Spleen (tissue), 13 donors: ENCODE data around the gene KYNU. TPM values are rescaled to one million over a fixed set of nuclear protein-coding genes. Genes with fewer than 3 reads are reported as not detected.
A peak's percentile ranks its signal among the peaks of the same experiment; 100 is the strongest.

Source experiments
- DNase-seq: peaks from one replicate; pipeline ENCODE4 v3.0.0-alpha.2; 2020
- H3K27ac ChIP-seq, 8 donors: fragments of 200-600 bp; sonication (generic) in 7 of 8; 1 replicate in 4 of 8; 2 replicates in 4 of 8; pipeline versions ENCODE4 v1.5.0 to v1.8.0; 2016 to 2021; ENCODE audit warnings: inconsistent platforms in 4 of 8, mild to moderate bottlenecking in 4 of 8, moderate library complexity in 1 of 8
- H3K27me3 ChIP-seq, 7 donors: fragments of 200-600 bp; sonication (generic) in 6 of 7; replicated peaks in 1 of 7; 1 replicate in 4 of 7; 2 replicates in 3 of 7; pipeline versions ENCODE4 v1.5.0 to v1.8.0; 2016 to 2021; ENCODE audit warnings: inconsistent platforms in 3 of 7, mild to moderate bottlenecking in 1 of 7
- H3K36me3 ChIP-seq, 6 donors: fragments of 200-600 bp; sonication (generic) in 5 of 6; 1 replicate in 4 of 6; 2 replicates in 2 of 6; pipeline versions ENCODE4 v1.5.0 to v1.8.0; 2016 to 2021; ENCODE audit warnings: inconsistent platforms in 2 of 6
- H3K4me1 ChIP-seq, 6 donors: fragments of 200-600 bp; sonication (generic) in 5 of 6; 1 replicate in 3 of 6; 2 replicates in 3 of 6; pipeline versions ENCODE4 v1.5.0 to v1.8.0; 2016 to 2021; ENCODE audit warnings: inconsistent platforms in 3 of 6
- H3K4me3 ChIP-seq, 8 donors: fragments of 200-600 bp; sonication (generic) in 7 of 8; 1 replicate in 4 of 8; 2 replicates in 4 of 8; pipeline versions ENCODE4 v1.5.0 to v1.8.0; 2016 to 2021; ENCODE audit warnings: inconsistent platforms in 4 of 8, mild to moderate bottlenecking in 4 of 8, moderate library complexity in 2 of 8
- H3K9me3 ChIP-seq, 8 donors: fragments of 200-600 bp; sonication (generic) in 7 of 8; 1 replicate in 4 of 8; 2 replicates in 4 of 8; pipeline versions ENCODE4 v1.5.0 to v1.8.0; 2016 to 2021; ENCODE audit warnings: inconsistent platforms in 4 of 8
- CTCF ChIP-seq, 11 experiments: fragments of 200-600 bp in 7 of 11; fragments of 450-650 bp in 4 of 11; sonication (generic) in 4 of 11; IDR thresholded peaks in 8 of 11; conservative IDR thresholded peaks in 3 of 11; 1 replicate in 7 of 11; 2 replicates in 4 of 11; pipeline versions ENCODE4 v1.4.0 to v1.8.0; 2016 to 2021; ENCODE audit warnings: antibody characterized with exemption in 11 of 11, inconsistent platforms in 4 of 11, mild to moderate bottlenecking in 1 of 11
- POLR2A ChIP-seq, 3 donors: fragments of 450-650 bp; IDR thresholded peaks; one replicate each; pipeline ENCODE4 v1.5.1; 2017; ENCODE audit warnings: antibody characterized with exemption in 3 of 3, mild to moderate bottlenecking in 1 of 3
- POLR2AphosphoS5 ChIP-seq, 3 donors: sonication (generic); formaldehyde crosslinking; IDR thresholded peaks; one replicate each; pipeline ENCODE4 v1.5.1; 2017; ENCODE audit warnings: antibody characterized with exemption in 3 of 3
- WGBS, 5 donors: extraction: QIAGEN DNeasy Blood & Tissue Kit in 3 of 5; methylation state at CpG; one replicate each; pipeline versions ENCODE4 v1.1.5 to v1.1.7; 2013 to 2018; 5-methylcytosine and 5-hydroxymethylcytosine counted together
- intact Hi-C: fragments of 100-400 bp; cut with DNase I; formaldehyde crosslinking; loops from one replicate; pipeline ENCODE4 v1.15.0; 2023; ENCODE audit warnings: low total_unique reads
- long read RNA-seq, 2 donors: transcript quantifications; one replicate each; lab custom pipeline, GENCODE V29; 2026
- polyA plus RNA-seq, 3 donors: library from polyadenylated mRNA; stranded (reverse); fragments of 200-250 nt; gene quantifications; one replicate each; pipeline ENCODE4 v1.2.1, GENCODE V29; 2013
- total RNA-seq, 7 donors: library from RNA; depleted of rRNA in 3 of 7; stranded (reverse); fragments of >200 nt in 3 of 7; fragmentation: NEBNext Ultra II Directional in 4 of 7; extraction: Animal tissue kit (Norgen Biotek cat#: 25700) in 4 of 7; gene quantifications; one replicate each; pipeline versions ENCODE4 v1.1.0 to v1.2.1, GENCODE V29; 2016 to 2021
- donor health status: healthy with polysubstance abuse.
- donor health status: DM: no; HTN: no; CAD: no; lungs with moderate emphysema.
- donor health status: DM: no; HTN: no; CAD: no.
- donor health status: Bipolar disorder and iron deficiency.
- donor health status: healthy.
- donor health status: DM: no; HTN: no; CAD: no.
- donor health status: DM: yes; HTN: yes; CAD: no.

KYNU gene
- 10 to 100 TPM; 17.6 to 38.4 (median 21.4) TPM for total RNA-seq
- polyA plus RNA-seq: 10 to 100 TPM; 11.1 to 13.8 (median 11.2) TPM
- long read RNA-seq, donor 1, full-length matches to known transcripts: 3 of 3 reads
- long read RNA-seq, donor 1, partial matches to known transcripts: 0 of 3 reads
- long read RNA-seq, donor 1, other reads (novel, unspliced or antisense): 0 of 3 reads
- long read RNA-seq, donor 2, full-length matches to known transcripts: 2 of 2 reads
- long read RNA-seq, donor 2, partial matches to known transcripts: 0 of 2 reads
- long read RNA-seq, donor 2, other reads (novel, unspliced or antisense): 0 of 2 reads

DNA sequence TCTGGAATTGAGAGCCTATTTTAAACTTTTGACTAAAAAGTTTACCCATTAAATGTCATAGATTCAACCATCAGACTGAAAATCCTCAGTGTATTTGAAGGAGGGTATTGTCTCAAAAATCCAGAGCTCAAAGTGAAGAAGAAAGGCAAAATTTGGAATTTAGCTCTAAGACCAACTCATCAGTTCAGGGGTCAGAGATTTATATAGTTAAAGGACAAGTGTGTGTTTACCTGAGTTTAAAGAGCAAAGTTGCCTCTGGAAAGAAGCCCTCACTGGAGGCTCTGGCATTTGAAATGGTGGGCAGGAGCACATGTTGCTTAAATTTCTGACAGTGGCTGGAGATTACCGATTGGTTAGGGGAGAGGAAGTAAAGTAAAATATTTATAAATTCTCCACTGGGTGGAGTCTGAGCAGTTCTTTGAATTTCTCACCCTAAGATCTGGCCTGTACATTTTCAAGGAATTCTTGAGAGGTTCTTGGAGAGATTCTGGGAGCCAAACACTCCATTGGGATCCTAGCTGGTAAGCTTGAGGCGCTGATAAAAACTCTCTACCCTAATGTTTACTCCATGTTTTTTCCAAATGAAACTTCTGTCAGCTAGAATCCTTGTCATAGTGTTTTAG is at the start of gene KYNU:
Gene KYNU, plus strand, starts transcription at position 449 of the 623 bp plus-strand sequence. CDS start 7,704 bp downstream, outside the sequence.
- Histone ChIP-seq H3K4me3 (peak within 1 kb of the TSS in 7 of 8 donors; percentile 4 to 56 (median 16)), H3K36me3 (peaks cover 0 to under 1% (median 0%) of the 10 kb centered on the region in 6 donors), H3K4me1 (peaks cover 0 to 64% (median 9%) of the 10 kb centered on the region in 6 donors), H3K27me3 (no peaks in the 10 kb centered on the region), H3K27ac (peak within 1 kb of the TSS; percentile 24 to 85 (median 68)), H3K9me3 (no peaks in the 10 kb centered on the region)
- TF ChIP-seq CTCF (IDR thresholded peaks at IDR 0.05 in 8 of 11, conservative IDR thresholded peaks at IDR 0.05 in 3 of 11) (peak in 5 of 11 experiments; percentile 9 to 29 (median 14)), POLR2AphosphoS5 (IDR thresholded peaks at IDR 0.05) (no peak)
- 51 to 66% (median 59%) methylated on average over 2 of the region's 2 CpGs for WGBS, 5 donors
- DNase-seq: no peak
- intact Hi-C loops: no loop called here

DNA sequence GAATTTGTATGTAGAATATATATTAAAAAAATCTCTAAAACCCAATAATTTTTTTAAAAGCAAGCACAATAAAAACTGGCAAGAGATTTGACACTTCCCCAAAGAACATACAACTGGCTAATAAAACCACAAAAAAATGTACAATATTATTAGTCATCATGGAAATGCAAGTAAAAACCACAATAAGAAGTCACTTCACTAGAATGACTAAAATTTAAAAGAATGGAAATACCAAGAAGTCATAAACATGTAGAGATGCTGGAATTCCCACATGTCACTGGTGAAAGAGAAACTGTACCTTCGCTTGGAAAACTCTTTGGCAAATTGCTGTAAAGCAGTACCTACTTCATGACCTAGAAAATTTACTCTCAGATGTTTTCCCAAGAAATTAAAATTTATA is 43.4 kb upstream of the KYNU start:
- H3K36me3 ChIP-seq: no peaks in the 10 kb centered on the region
- TF ChIP-seq POLR2A (IDR thresholded peaks at IDR 0.05): no peak
- no peaks in the 10 kb centered on the region for H3K4me1 ChIP-seq
- no peak overlapping the region for H3K27ac ChIP-seq
- intact Hi-C loops: no loop called here
- 63 to 83% (median 73%) methylated on average over 1 of the region's 1 CpG for WGBS, 5 donors
- H3K9me3 ChIP-seq: no peaks in the 10 kb centered on the region
- no peak for DNase-seq
- no peak overlapping the region for H3K4me3 ChIP-seq
- no peaks in the 10 kb centered on the region for H3K27me3 ChIP-seq

DNA sequence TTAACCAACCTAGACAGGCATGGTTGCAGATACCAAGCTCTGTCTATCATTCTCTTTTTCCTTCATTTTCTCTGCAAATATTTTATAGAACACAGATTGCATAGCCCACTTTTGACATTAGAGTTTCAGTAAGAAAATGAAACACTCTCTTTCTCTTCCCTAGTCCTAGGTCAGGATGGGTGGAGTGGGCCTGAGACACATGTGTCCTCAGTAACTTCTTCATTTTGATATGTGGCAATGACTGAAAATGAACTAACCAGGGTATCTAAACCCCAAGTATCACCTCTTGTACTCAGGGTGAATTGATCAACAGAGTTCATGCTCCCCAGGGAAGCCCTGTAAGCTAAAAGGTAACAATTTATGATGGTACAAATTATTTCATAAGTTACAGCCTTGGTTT is 37.0 kb upstream of the KYNU start:
- Histone ChIP-seq H3K4me3 (no peak overlapping the region), H3K36me3 (no peaks in the 10 kb centered on the region), H3K4me1 (no peaks in the 10 kb centered on the region), H3K27me3 (no peaks in the 10 kb centered on the region), H3K9me3 (no peaks in the 10 kb centered on the region), H3K27ac (peak overlapping the region in 1 of 8 donors; percentile 7)
- TF ChIP-seq POLR2AphosphoS5 (IDR thresholded peaks at IDR 0.05): no peak
- TF ChIP-seq POLR2A (IDR thresholded peaks at IDR 0.05): no peak
- TF ChIP-seq CTCF (IDR thresholded peaks at IDR 0.05 in 8 of 11, conservative IDR thresholded peaks at IDR 0.05 in 3 of 11): no peak
- no peak for DNase-seq
- intact Hi-C loops: no loop called here

DNA sequence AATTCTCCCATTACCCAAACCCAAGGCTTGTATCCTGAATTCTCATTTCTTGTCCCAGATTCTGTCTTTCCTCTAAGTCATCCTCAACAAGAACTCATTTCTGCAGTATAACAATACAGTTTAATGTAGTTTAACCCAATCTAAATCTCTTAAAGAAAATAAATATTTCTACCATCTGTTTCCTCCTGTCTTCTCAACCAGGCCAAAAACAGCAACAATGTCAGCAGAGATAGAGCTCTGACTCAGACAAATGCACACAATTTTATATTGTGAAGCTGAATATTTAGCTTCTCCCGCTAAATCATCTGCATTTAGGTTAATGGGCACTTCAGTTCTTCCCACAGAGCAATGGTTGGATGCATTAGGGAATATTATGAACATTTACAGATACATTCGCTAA is 35.7 kb upstream of the KYNU start:
- Histone ChIP-seq H3K27ac (no peak overlapping the region), H3K4me1 (no peaks in the 10 kb centered on the region), H3K4me3 (no peak overlapping the region), H3K9me3 (no peaks in the 10 kb centered on the region), H3K27me3 (no peaks in the 10 kb centered on the region), H3K36me3 (no peaks in the 10 kb centered on the region)
- DNase-seq: no peak
- TF ChIP-seq POLR2AphosphoS5 (IDR thresholded peaks at IDR 0.05) (no peak), CTCF (IDR thresholded peaks at IDR 0.05 in 8 of 11, conservative IDR thresholded peaks at IDR 0.05 in 3 of 11) (no peak), POLR2A (IDR thresholded peaks at IDR 0.05) (no peak)
- intact Hi-C loops: no loop called here
- 87 to 95% (median 91%) methylated on average over 2 of the region's 2 CpGs for WGBS, 5 donors
